ENCODE data around the gene AQP9.

The AQP9 gene

DNA sequence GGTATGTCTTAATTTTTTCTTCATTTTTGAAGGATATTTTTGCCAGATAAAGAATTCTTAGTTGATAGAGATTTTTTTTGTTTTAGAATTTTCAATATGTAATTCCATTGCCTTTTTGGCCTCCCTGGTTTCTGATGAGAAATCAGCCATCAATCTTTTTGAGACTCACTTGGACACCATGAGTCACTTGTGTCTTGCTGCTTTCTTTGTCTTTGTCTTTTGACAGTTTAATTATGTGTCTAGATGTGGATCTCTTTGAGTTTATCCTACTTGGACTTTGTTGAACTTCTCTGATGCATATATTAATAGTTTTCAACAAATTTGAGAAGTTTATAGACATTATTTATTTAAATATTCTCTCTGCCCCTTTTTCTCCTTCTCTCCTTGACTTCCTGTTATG lies 34.7 kb upstream of the AQP9 start:
- TF ChIP-seq SPI1 (IDR thresholded peaks at IDR 0.05; ENCODE audit: borderline replicate concordance, low read depth) (no peak), GABPA (IDR thresholded peaks at IDR 0.05; ENCODE audit: low read depth) (no peak), POLR2AphosphoS5 (IDR thresholded peaks at IDR 0.05; ENCODE audit: low read depth) (no peak)
- TF ChIP-seq, protein P1, sequence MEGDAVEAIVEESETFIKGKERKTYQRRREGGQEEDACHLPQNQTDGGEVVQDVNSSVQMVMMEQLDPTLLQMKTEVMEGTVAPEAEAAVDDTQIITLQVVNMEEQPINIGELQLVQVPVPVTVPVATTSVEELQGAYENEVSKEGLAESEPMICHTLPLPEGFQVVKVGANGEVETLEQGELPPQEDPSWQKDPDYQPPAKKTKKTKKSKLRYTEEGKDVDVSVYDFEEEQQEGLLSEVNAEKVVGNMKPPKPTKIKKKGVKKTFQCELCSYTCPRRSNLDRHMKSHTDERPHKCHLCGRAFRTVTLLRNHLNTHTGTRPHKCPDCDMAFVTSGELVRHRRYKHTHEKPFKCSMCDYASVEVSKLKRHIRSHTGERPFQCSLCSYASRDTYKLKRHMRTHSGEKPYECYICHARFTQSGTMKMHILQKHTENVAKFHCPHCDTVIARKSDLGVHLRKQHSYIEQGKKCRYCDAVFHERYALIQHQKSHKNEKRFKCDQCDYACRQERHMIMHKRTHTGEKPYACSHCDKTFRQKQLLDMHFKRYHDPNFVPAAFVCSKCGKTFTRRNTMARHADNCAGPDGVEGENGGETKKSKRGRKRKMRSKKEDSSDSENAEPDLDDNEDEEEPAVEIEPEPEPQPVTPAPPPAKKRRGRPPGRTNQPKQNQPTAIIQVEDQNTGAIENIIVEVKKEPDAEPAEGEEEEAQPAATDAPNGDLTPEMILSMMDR (IDR thresholded peaks at IDR 0.05; ENCODE audit: insufficient read depth, low read length), result no peak
- TF ChIP-seq, protein P2, sequence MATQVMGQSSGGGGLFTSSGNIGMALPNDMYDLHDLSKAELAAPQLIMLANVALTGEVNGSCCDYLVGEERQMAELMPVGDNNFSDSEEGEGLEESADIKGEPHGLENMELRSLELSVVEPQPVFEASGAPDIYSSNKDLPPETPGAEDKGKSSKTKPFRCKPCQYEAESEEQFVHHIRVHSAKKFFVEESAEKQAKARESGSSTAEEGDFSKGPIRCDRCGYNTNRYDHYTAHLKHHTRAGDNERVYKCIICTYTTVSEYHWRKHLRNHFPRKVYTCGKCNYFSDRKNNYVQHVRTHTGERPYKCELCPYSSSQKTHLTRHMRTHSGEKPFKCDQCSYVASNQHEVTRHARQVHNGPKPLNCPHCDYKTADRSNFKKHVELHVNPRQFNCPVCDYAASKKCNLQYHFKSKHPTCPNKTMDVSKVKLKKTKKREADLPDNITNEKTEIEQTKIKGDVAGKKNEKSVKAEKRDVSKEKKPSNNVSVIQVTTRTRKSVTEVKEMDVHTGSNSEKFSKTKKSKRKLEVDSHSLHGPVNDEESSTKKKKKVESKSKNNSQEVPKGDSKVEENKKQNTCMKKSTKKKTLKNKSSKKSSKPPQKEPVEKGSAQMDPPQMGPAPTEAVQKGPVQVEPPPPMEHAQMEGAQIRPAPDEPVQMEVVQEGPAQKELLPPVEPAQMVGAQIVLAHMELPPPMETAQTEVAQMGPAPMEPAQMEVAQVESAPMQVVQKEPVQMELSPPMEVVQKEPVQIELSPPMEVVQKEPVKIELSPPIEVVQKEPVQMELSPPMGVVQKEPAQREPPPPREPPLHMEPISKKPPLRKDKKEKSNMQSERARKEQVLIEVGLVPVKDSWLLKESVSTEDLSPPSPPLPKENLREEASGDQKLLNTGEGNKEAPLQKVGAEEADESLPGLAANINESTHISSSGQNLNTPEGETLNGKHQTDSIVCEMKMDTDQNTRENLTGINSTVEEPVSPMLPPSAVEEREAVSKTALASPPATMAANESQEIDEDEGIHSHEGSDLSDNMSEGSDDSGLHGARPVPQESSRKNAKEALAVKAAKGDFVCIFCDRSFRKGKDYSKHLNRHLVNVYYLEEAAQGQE (IDR thresholded peaks at IDR 0.05; ENCODE audit: insufficient replicate concordance, low read depth), result no peak
- no peaks in the 10 kb centered on the region for H3K27me3 ChIP-seq (ENCODE audit: insufficient read depth, poor library complexity, severe bottlenecking)
- no peak overlapping the region for H3K27ac ChIP-seq (replicated peaks)
- no peak for DNase-seq (ENCODE audit: low read depth in 1 of 2, low spot score in 1 of 2)
- no peak overlapping the region for H3K4me3 ChIP-seq (replicated peaks; ENCODE audit: insufficient read depth, low read length)

DNA sequence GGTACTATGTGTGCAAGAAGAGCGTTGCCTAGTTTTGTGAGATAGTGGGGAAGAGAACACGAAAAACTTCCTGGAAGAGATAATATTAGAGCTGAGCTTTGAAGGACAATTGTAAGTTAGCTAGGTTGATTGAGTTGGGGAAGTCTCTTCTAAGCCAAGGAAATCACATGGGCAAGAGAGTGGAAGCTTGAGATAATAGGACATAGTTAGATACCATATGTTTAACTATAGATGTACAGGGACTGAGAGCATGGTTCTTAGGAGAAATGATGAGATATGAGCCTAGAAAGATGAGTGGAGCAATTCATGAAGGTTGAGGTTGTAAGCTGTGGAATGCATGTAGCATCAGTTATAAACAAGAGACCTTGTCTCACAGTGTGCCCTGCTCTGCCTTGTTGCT lies 30.1 kb upstream of the AQP9 start:
- no peak for TF ChIP-seq POLR2AphosphoS5 (IDR thresholded peaks at IDR 0.05; ENCODE audit: low read depth)
- TF ChIP-seq, protein P2 (IDR thresholded peaks at IDR 0.05; ENCODE audit: insufficient replicate concordance, low read depth), result no peak
- TF ChIP-seq, protein P1 (IDR thresholded peaks at IDR 0.05; ENCODE audit: insufficient read depth, low read length), result no peak
- no peaks in the 10 kb centered on the region for H3K27me3 ChIP-seq (ENCODE audit: insufficient read depth, poor library complexity, severe bottlenecking)
- no peak overlapping the region for H3K27ac ChIP-seq (replicated peaks)
- H3K4me3 ChIP-seq (replicated peaks; ENCODE audit: insufficient read depth, low read length), result no peak overlapping the region
- no peak for DNase-seq (ENCODE audit: low read depth in 1 of 2, low spot score in 1 of 2)

DNA sequence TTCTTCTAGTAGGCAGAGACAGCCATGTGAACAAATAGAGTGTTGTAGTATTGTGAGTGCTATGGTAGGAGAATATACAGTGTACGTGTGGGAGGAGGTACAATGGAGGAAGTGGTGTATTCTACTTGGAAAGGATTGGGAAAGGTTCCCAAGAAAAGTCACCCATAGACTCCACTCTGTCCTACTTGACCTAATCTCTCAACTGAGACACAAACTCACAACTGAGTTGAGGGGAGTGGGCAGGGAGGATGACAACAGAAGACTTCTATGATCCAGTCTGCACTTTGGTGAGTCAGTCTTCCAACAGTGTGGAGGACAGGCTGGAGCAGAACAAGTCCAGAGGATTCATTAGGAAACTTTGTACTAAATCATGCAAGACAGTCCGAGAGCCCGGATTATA lies 28.8 kb upstream of the AQP9 start:
- H3K4me3 ChIP-seq (replicated peaks; ENCODE audit: insufficient read depth, low read length), result no peak overlapping the region
- H3K27ac ChIP-seq (replicated peaks), result no peak overlapping the region
- DNase-seq (ENCODE audit: low read depth in 1 of 2, low spot score in 1 of 2), result no peak
- no peaks in the 10 kb centered on the region for H3K27me3 ChIP-seq (ENCODE audit: insufficient read depth, poor library complexity, severe bottlenecking)
- TF ChIP-seq GABPA (IDR thresholded peaks at IDR 0.05; ENCODE audit: low read depth) (no peak), SPI1 (IDR thresholded peaks at IDR 0.05; ENCODE audit: borderline replicate concordance, low read depth) (no peak), POLR2AphosphoS5 (IDR thresholded peaks at IDR 0.05; ENCODE audit: low read depth) (no peak)
- TF ChIP-seq, protein P2 (IDR thresholded peaks at IDR 0.05; ENCODE audit: insufficient replicate concordance, low read depth), result no peak
- TF ChIP-seq, protein P1 (IDR thresholded peaks at IDR 0.05; ENCODE audit: insufficient read depth, low read length), result no peak
